ENCODE data around the gene AHDC1.

Gene AHDC1

DNA sequence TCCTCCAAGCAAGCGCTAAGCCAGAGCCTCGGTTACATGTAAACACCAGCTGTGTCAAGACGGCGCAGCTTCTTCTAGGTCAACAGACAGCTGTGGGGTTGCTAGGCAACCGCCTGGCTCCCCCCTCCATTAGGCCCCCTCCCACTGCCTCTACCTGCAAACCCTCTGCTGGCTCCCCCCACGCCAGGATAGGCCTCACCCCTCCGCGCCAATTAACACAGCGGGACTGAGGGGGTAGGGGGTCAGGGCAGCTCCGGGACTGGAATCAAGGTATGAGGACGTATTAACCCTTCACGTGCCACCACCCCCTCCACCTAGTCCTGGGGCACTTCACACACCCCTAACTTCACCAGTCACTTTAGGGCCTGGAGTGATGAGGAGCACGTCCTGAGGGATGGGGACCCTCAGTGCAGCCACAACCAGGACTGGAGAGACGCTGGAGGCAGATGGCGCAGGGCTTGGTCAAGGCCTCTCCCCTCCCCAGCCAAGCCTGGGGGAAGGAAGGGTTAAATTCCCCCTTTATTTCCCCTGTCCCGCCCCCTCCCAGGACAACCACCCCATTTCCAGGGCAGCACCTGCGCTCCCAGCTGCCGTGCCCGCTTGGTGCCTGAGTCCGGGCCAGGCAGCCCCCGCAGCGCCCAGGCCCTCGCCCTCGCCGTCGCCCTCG lies 76.6 kb downstream of the AHDC1 start:
- no peak for DNase-seq (ENCODE audit: low read depth)

DNA sequence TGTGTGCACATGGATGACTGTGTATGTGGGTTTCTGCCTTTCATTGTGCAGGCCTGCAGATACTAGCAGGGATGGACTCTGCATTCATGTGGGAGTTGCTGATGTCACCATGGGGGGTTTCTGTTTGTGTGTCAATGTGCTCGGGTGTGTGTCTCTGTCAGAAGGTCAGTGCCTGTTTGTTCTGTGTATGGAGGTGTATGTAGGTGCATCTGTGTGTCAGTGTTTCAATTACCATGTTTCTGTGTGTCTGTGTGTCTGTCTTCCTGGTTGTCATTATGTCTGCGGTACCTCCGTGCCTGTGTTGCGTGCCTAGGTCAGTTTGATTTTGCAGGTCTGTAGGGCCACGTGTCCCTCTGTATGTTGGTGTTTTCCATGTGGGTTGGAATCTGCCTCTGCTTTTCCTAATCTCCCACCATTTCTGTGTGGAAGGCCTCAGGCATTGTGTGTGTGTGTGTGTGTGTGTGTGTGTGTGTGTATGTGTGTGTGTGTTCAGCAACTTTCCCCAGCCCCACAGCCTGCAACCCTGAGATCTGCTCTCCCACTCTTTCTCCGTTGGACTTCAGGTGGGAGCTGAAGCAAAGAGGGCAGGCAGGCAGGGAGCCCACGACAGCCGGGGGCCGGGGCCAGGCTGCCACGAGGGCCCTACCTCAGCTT lies 77.2 kb downstream of the AHDC1 start:
- no peak for DNase-seq (ENCODE audit: low read depth)

DNA sequence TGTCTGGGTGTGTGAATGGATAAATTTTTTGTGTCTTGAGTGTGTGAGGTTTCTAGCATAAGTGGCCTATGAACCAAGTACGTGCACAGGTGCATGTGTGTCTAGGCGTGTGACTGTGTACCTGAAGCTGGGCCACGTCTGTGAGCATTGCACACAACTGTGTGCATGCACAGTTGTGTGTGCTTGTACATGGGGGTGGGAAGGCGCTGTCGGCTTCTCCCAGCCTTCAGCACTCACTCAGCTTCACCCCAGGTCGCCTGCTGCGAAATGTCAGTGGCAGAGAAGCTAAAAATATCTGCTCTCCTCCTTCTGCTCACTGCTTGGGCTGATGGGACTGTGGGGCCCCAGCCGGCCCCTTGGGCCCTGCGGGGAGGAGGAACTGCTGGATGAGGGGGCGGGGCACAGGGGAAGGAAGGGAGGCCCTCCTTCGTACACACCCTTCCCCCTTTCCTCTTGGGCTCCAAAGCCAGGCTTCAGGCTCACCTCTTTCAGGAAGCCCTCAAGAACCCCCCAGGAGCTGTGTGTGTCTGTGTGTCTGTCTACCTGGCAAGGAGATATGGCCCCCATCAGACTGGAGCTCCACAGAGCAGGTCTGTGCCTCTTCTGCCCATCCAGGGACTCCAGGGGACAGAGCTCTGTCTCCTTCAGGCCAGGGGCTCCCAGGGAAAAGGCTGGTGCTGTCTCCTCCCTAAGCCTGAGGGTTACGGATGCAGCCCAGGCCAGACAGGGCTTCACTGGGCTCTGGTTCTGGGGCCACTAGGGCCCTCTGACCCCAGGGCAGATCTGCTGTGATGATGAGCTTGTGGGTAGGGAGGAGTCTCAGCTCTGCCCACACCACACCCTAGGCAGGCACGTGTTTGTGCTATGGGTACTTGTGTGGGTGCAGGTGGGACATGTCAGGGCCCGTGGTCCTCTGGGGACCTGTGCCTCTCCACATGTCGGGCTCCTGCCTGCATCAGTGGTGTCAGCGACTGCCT lies 78.4 kb downstream of the AHDC1 start:
- no peak for DNase-seq (ENCODE audit: low read depth)

DNA sequence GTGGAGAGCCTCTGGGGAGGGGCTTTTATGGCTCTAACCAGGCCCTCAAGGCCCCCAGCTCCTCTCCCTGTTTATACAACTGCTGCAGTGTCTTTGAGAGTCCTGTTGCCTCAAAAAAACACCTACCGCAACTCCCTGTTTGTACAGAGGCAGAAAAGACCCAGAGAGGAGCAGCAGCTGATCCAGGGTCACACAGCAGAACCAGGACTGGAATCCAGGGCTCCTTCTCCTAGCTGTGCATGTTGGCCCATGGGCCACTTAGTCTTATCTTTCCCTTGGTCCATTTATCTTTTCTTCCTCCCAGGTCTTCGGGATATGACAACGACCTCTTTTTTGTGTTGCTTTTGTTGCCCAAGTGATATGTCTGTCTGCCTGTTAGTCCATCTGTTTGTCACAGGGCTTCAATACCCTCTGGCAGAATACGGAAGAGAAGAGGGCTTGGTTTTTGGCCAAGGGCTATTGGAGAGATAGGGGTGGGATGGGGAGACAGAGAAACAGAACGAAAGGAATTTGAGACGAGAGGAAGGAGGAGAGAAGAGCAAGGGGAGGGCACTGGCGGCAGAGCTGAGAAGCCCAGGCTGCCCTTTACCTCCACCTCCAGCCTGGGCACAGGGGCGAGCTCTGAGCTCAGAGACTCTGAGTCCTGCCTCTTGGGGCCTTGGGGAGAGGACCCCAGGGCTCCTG lies 80.5 kb downstream of the AHDC1 start:
- DNase-seq (ENCODE audit: low read depth), result no peak

DNA sequence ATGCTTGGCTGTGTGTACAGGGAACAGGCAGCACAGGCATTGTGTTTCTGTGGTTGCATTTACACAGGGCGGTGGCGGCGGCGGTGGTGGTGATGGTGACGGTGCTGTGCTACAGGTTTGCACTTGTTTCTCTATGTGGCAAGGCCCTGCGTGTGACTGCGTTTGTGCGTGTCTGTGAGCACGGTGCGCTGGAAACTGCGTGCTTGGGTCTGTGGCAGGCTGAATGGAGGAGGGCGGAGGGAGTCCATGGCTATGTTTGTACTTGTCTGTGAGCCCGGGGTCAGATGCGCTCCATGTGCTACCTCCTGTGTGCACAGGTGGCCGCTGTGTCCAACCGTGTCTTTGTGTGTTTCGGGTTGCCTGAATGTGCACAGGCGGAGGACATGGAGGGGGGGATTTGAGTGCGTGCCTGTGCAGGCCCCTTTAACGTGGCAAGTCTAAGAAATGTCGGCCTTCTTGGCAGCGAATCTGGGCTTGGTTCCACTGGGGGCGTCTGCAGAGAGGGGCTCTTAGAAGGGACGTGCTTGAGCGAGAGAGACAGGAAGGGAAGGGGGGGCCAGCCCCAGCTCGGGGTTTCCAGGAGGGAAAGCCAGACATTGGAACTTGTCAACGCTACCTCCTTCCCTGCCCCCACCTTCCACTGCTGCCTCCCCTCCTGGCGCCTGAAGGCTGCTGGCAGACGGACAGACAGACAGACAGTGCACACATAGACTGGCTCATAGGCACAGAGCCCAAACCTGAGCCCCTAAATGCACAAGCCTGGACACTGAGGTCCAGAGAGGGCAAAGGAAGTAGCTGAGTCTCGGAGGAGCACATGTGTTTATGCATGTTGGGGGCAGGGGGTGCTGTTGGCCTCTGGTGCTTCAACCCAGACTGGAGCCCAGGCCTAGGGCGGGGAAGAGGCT lies 81.3 kb downstream of the AHDC1 start:
- no peak for DNase-seq (ENCODE audit: low read depth)

DNA sequence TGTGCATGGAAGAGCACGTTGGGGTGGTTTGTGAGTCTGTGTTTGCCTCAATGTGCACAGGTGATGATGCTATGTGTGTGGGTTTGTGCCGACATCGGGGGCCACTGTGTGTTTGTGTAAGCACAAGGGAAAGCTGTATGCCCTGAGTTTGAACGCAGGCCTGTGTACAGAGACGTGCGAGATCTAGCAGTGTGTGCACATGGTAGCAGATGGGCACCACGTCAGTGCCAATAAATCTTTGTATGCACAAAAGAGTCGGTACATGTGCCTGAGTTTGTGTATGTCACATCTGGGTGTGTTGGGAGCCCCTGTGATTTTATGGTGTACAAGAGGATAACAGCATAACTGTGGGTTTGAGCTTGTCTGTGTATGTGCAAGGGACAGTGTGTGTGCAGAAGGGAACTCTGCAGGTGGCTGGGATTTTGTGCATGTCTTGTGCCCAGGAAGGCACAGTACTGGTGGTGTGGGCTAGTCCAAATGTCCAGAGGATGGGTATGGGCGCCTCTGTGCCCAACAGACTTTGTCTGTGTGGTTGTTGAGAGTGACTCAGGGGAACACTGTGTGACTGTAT lies 82.0 kb downstream of the AHDC1 start:
- no peak for DNase-seq (ENCODE audit: low read depth)

DNA sequence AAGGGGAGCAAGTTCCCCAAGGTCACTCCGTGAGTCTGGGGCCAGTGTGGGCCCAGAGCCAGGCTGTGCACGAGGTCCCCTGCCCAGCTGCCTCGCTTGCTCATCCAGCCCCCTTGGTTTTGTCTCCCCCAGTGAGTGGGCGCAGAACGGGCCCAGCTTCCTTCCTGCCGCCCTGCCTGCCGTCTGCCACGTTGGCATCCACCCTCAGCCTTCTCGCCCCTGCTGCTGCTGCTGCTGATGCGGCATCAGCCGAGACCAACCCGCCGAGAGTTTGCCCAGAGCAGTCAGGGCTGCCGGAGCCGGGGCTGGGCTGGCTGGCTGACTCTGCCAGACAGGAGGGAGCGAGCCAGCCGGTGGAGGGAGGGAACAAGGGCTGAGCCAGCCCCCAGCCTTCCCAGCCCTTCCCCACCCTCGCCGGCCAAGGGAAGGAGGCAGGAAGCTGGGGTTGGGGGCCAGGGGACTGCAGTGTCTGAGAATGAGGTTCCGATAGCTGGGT lies 82.6 kb downstream of the AHDC1 start:
- DNase-seq (ENCODE audit: low read depth), result peak; percentile 39

DNA sequence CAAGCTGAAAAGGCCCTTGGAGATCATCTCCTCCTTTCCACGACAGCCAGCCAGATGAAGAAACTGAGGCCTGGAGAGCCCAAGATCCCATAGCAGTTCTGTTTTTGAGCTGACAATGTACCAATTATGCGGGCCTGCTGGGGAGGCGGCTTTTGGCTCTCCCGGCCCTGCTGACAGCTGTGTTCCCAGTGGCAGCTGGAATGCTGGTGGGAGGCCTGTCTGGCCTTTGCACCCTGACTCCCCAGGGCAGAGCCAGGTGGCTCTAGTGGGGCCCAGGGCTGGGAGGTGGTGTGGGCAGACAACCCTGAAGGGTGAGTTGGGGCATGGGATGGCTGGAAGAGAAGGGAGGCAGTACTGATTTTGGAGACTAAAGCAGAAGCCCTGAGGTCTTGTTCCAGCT lies 83.3 kb downstream of the AHDC1 start:
- DNase-seq (ENCODE audit: low read depth), result no peak

DNA sequence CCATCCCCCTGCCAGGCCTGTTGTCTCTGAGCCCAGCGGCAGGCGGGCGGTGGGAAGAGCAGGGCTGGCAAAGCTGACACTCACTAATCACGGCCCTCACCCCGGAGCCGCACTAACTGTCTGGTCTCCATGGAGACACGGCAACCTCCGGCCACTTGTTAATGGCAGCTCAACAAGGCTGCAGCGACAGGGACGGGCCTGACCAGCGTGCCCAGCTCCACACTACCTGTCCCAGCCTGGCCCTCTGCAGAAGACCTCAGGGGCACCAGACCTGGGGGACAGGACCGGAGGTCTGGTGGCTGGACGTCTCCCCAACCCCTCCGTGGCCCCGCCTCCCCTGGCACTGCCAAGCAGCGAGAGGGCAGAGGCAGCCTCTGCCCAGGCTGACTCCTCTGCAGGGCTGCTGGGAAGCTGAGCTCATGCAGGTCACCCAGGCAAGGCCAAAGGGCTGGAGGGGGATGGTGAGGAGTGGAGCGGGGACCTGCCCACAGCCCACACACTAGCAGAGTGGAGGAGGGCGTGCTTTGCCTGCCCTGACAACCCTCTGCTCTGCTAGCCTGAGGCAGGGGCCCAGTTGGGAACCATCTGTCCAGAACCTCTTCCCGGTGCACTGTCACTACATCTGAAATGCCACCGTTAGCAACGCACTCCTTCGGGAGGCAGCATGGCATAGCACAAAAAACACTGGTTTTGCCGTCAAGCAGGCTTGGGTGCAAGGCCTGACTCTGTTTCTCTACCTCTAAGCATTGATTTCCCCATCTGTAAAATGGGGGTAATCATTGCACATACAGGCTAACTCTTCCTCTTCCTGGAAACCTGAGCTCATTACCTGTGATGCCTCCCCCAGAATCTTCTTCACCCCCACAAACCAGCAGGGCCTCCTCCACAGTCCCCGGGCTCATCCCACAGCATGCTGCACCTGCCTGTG lies 84.3 kb downstream of the AHDC1 start:
- no peak for DNase-seq (ENCODE audit: low read depth)

DNA sequence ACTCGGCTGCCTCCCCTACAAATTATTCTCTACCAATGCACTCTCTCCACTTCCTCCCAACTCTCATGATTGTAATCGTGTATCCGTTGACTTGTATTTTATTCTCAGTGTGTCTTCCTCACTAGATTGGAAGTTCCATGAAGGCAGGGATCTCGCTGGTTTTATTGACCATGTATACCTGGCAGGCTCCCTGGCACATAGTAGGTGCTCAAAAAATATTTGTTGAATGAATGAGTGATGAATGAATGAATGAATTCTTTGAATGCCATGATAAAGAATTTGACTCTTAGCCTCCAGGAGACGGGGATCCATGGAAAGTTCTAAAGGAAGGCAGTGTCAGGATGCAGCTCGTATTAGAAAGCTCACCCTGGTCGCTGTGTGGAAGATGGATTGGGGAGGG lies 85.1 kb downstream of the AHDC1 start:
- no peak for DNase-seq (ENCODE audit: low read depth)

DNA sequence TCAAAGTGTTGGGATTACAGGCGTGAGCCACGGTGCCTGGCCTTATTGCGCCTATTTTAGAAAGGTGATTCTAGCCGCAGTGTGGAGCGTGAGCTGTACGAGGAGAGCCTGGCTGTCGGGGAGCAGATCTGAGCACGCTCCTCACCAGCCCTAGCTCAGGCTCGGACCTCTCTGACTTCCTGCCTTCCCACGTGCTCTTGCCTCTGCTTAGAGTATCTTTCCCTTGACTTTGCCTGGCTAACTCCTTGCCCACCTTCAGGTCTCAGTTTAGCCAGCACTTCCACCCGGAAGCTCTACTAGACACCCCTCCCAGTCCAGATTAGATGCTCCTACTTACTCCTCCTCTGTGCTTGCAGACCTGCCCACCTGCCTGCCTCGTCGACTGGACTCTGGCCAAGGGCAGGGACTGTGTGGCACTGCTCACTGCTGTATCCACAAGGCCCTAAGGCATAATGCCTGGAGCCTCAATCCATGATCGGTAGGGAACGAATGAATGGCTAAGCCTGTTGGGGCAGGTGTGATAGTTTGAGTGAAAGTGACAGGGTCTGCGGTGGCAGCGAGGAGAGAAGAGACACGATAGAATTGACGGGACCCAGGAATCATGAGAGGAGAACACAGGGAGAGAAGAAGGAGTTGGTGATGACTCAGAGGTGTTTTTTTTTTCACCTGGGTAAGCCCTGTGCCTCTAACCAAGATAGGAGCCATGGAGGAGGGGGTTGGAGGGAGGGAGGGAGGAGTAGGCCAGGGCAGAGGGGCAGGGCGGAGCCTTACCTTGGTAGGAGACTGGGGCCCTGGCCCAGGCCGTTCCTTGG lies 85.8 kb downstream of the AHDC1 start:
- DNase-seq (ENCODE audit: low read depth), result no peak

DNA sequence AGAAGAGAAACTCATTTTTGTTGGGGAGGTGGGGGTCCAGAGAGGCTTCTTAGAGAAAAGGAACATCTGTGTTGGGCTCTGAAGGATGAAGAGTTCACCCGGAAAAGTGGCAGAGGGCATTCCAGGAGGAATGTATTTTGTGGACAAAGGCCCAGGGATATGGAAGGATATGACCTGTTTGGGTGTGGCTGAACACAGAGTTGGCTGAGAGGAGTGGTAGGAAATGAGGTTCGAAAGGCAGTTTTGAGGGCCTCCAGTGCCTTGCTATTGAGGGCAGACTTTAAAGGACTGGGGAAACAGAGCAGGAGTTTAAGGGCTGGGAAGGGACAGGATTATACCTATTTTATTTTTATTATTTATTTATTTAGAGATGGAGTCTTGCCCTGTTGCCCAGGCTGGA lies 86.6 kb downstream of the AHDC1 start:
- no peak for DNase-seq (ENCODE audit: low read depth)

DNA sequence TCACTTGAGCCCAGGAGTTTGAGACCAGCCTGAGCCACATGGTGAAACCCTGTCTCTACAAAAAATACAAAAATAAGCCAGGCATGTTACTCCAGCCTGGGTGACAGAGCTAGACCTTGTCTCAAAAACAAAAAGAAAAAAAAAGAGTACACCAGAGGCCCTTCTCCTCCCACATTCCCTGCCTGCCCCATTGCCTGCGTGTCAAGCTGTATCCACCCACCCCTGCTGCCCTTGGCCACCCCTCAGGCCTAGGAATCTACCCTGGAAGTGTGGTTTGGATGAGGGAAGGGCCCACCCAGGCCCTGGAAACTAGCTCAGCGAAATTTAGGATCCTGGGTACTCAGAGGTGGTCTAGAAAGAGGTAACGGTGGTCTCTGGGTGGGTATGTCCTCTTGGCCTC lies 88.3 kb downstream of the AHDC1 start:
- DNase-seq (ENCODE audit: low read depth), result no peak

DNA sequence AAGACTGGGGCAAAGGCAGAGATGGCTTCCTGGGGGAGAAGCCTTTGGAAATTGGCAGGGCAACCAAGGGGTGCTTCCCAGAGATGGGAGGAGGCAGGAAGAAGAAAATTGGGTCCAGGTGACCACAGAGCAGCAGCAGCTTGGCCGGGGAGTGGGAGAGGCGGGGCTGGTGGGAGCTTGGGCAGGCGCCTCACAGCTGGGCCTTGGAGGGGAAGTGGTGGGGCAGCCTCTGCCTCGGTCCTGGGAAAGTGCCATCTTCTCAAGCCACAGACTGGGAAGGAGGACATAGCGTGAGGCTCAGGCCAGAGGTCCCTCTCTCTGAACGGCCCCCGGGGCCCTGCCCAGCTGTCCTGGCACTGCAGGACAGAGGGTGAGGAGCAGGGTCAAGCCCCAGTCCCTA lies 90.0 kb downstream of the AHDC1 start:
- DNase-seq (ENCODE audit: low read depth), result no peak

DNA sequence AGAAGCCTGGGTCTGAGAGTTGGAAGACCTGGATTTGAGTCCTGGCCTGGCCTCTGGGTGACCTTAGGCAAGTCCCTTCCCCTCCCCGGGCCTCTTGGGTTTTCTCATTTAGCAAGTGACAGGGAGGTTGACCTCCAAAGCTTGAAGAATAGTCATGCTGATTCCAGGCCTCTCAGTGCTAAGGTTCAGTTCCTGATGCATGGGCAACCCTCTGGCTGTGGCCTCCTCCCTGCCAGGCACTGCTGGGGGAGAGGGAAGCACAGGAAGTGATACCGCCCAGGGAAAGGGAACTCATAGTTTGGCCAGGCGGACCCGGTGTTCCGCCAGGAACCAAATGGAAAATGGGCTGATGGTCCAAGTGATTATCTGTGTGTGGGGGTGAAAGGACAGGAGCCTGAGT lies 90.4 kb downstream of the AHDC1 start:
- DNase-seq (ENCODE audit: low read depth), result no peak

DNA sequence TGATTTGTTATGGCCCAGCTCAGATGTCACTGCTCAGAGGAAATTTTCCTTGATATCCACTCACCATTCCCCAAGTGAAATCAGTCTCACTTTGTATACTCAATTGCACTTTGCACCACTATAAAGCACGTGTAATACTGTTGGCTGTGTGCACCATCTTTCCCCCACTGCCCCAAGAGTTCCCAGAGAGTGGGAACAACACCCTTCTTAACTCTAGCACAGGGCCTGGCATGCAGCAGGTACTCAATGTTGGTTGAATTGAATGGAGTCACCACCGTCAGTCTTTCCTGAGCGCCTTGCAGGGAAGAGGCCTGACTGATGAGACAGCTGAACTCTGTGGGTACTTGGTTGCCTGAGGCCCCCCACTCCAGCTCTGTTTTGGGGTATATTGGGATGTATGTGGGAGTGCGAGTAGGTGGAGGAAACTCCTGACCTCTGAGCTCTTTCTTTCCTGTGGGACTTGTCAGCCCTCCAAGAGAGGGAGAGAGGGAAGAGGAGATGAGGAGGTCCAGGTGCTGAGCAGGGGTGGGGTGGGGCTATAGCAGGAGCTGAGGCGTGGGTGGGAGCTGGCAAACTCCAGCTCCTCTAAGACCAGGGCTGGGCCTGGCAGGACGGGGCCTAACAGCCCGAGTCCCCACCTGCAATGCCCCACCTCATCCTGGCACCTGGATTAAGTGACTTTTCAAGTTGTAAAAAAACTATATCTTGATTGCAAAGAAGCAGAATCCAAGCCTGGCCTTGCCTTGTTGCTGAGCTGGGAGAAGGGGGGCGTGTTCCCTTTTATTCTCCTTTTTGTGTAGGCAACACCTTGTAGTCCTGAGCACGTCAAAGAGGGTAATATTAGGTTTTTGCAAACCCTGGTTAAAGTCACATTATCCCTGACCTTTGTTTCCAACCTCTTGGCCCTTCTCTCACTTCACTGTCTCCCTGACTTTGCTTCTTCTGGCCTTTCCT lies 94.5 kb downstream of the AHDC1 start:
- no peak for DNase-seq (ENCODE audit: low read depth)

DNA sequence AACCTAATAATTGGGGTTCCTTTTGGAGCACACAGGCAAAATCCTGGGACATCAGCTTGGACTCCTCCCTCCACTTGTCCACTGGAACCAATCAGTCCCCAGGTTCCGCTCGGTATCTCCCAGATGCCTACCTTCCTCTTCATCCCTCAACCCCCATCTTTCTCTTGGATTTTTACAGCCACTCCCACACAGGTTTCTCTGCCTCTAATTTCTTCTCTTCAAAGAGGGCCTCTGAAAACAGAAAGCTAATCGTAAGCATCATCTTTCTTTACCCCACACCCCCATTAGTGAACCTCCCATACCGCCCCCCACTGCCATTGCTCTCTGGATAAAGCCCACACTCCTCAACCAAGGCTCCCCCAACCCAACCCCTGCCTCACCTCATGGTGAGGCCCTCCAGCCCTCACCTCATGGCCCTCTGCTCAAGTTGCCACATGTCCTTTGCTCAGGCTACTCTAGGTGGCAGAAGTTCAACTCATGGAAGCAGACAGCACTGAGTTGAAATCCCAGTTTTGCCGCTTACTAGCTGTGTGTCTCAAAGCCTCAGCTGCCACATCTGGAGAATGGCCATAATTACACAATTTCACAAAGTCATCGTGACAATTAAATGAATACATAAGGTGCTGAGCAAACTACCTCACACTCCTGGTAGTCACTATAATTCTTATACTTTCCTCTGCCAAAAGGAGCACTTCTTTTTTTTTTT lies 95.8 kb downstream of the AHDC1 start:
- no peak for DNase-seq (ENCODE audit: low read depth)

Measured in stimulated activated CD8-positive, alpha-beta memory T cell treated with anti-CD3 and anti-CD28 coated beads, Interleukin-12 subunit alpha, Interleukin-12 subunit beta, amount 100 ng/mL, for 1 hour (primary cell).